ENCODE data around the gene SLC9A8. TPM values are rescaled to one million over a fixed set of nuclear protein-coding genes. Genes with fewer than 3 reads are reported as not detected.

The SLC9A8 gene
- total RNA-seq, 1 donor from 2014 or later: 4.1 TPM

DNA sequence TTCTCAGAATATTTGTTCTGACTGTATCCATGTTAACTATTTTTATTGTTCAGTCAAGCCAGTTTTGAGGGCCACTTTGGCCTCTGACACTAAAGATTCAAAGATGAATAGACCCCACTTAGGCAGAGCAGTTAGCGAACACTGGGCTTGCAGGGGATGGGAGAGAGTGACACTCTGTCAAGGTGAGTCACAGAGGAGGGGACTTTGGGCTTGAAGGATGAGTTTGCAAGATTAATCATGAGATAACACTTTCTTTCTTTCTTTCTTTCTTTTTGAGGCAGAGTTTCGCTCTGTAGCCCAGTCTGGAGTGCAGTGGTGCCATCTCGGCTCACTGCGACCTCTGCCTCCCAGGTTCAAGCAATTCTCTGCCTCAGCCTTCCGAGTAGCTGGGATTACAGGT lies 56.3 kb downstream of the SLC9A8 start:
- Histone ChIP-seq H3K27ac (no peak overlapping the region), H3K79me2 (ENCODE audit: low read depth) (no peaks in the 10 kb centered on the region), H3K9me3 (ENCODE audit: low read depth) (no peaks in the 10 kb centered on the region), H3K36me3 (no peaks in the 10 kb centered on the region), H3K9ac (no peak overlapping the region), H3F3A (ENCODE audit: low read depth) (peaks cover 4% of the 10 kb centered on the region), H3K4me2 (no peak overlapping the region), H2AFZ (replicated peaks) (no peak overlapping the region), H3K4me3 (no peak overlapping the region), H3K27me3 (no peaks in the 10 kb centered on the region), H3K4me1 (peaks cover 19% of the 10 kb centered on the region), H4K20me1 (ENCODE audit: low read depth) (peaks cover 8% of the 10 kb centered on the region)
- no peak for DNase-seq (ENCODE audit: low spot score)
- H3K4me1 Mint-ChIP-seq: peaks cover 14% of the 10 kb centered on the region
- H3K36me3 Mint-ChIP-seq: peaks cover 8% of the 10 kb centered on the region
- TF ChIP-seq, protein P1, sequence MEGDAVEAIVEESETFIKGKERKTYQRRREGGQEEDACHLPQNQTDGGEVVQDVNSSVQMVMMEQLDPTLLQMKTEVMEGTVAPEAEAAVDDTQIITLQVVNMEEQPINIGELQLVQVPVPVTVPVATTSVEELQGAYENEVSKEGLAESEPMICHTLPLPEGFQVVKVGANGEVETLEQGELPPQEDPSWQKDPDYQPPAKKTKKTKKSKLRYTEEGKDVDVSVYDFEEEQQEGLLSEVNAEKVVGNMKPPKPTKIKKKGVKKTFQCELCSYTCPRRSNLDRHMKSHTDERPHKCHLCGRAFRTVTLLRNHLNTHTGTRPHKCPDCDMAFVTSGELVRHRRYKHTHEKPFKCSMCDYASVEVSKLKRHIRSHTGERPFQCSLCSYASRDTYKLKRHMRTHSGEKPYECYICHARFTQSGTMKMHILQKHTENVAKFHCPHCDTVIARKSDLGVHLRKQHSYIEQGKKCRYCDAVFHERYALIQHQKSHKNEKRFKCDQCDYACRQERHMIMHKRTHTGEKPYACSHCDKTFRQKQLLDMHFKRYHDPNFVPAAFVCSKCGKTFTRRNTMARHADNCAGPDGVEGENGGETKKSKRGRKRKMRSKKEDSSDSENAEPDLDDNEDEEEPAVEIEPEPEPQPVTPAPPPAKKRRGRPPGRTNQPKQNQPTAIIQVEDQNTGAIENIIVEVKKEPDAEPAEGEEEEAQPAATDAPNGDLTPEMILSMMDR (IDR thresholded peaks at IDR 0.05): no peak
- TF ChIP-seq EZH2 (IDR thresholded peaks at IDR 0.05) (no peak), EZH2phosphoT487 (IDR thresholded peaks at IDR 0.05) (no peak)
- peaks cover 2% of the 10 kb centered on the region for H3K27me3 Mint-ChIP-seq (ENCODE audit: insufficient read depth, low read depth)
- no peaks in the 10 kb centered on the region for H3K9me3 Mint-ChIP-seq
- H3K27ac Mint-ChIP-seq: no peak overlapping the region
- no peak overlapping the region for H3K4me3 Mint-ChIP-seq

DNA sequence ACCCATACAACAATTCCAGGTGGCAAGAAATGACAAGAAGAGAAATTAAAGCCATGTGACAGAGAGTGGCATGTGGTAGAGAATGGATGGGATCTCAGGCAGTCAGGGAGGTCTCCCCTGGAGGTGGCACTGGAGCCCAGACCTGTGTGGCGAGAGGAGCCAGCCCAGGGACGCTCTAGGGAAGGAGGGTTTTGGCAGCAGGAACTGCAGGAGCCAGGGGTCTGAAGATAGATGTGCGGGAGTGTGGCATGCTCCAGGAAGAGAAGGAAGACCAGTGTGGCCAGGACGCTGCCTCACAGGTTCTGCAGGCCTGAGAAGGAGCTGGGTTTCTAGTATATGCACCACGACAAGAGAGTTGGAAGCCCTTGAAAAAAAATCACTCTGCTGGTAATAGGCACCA lies 57.6 kb downstream of the SLC9A8 start:
- H3F3A ChIP-seq (ENCODE audit: low read depth): peaks cover 4% of the 10 kb centered on the region
- Mint-ChIP-seq H3K4me1 (peaks cover 14% of the 10 kb centered on the region), H3K9me3 (no peaks in the 10 kb centered on the region), H3K36me3 (peaks cover 6% of the 10 kb centered on the region), H3K4me3 (no peak overlapping the region), H3K27me3 (ENCODE audit: insufficient read depth, low read depth) (peaks cover 3% of the 10 kb centered on the region), H3K27ac (no peak overlapping the region)
- no peak overlapping the region for H3K27ac ChIP-seq
- H3K4me3 ChIP-seq: no peak overlapping the region
- no peaks in the 10 kb centered on the region for H3K27me3 ChIP-seq
- H3K4me2 ChIP-seq: no peak overlapping the region
- peaks cover 8% of the 10 kb centered on the region for H4K20me1 ChIP-seq (ENCODE audit: low read depth)
- H2AFZ ChIP-seq (replicated peaks): no peak overlapping the region
- no peaks in the 10 kb centered on the region for H3K79me2 ChIP-seq (ENCODE audit: low read depth)
- TF ChIP-seq EZH2phosphoT487 (IDR thresholded peaks at IDR 0.05) (no peak), EZH2 (IDR thresholded peaks at IDR 0.05) (no peak)
- TF ChIP-seq, protein P1 (IDR thresholded peaks at IDR 0.05): no peak
- H3K4me1 ChIP-seq: peaks cover 19% of the 10 kb centered on the region
- no peak for DNase-seq (ENCODE audit: low spot score)
- H3K36me3 ChIP-seq: no peaks in the 10 kb centered on the region
- H3K9me3 ChIP-seq (ENCODE audit: low read depth): no peaks in the 10 kb centered on the region
- no peak overlapping the region for H3K9ac ChIP-seq

DNA sequence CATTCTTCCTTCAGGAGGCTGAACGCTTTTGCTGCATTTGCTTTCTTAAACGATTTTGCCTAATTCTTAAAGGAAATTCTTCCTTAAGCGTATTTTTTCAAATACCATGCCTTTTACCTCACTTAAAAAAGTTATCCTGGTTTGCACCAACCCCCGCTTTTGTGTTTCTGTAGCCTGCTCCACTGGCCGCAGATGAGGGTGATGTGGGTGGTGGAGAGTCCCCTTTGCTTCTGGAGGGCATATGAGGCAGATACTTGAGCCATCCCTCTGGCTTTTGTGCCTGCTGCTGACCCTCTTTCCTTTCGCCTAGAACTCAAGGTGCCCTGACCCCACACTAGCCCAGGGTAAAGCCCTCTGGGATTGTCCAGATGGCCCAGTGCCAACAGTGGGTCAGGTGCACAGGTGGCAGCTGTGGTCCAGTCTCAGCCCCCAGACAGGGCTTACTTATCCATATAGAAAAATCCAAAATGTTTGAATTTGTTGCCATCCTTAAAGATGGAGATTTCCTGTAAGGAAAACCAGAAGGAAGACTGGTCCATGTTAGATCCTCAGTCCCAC lies 58.8 kb downstream of the SLC9A8 start:
- Histone ChIP-seq H3K27ac (no peak overlapping the region), H3K9me3 (ENCODE audit: low read depth) (no peaks in the 10 kb centered on the region), H3K9ac (no peak overlapping the region), H3F3A (ENCODE audit: low read depth) (peaks cover 4% of the 10 kb centered on the region), H3K4me1 (peaks cover 19% of the 10 kb centered on the region), H4K20me1 (ENCODE audit: low read depth) (peaks cover 8% of the 10 kb centered on the region), H3K4me3 (no peak overlapping the region), H3K36me3 (no peaks in the 10 kb centered on the region), H3K79me2 (ENCODE audit: low read depth) (no peaks in the 10 kb centered on the region), H3K27me3 (no peaks in the 10 kb centered on the region), H2AFZ (replicated peaks) (no peak overlapping the region), H3K4me2 (no peak overlapping the region)
- no peak overlapping the region for H3K27ac Mint-ChIP-seq
- H3K4me1 Mint-ChIP-seq: peaks cover 14% of the 10 kb centered on the region
- H3K9me3 Mint-ChIP-seq: no peaks in the 10 kb centered on the region
- no peak overlapping the region for H3K4me3 Mint-ChIP-seq
- peaks cover 4% of the 10 kb centered on the region for H3K36me3 Mint-ChIP-seq
- DNase-seq (ENCODE audit: low spot score): no peak
- peaks cover 3% of the 10 kb centered on the region for H3K27me3 Mint-ChIP-seq (ENCODE audit: insufficient read depth, low read depth)
- no peak for TF ChIP-seq EZH2phosphoT487 (IDR thresholded peaks at IDR 0.05)

DNA sequence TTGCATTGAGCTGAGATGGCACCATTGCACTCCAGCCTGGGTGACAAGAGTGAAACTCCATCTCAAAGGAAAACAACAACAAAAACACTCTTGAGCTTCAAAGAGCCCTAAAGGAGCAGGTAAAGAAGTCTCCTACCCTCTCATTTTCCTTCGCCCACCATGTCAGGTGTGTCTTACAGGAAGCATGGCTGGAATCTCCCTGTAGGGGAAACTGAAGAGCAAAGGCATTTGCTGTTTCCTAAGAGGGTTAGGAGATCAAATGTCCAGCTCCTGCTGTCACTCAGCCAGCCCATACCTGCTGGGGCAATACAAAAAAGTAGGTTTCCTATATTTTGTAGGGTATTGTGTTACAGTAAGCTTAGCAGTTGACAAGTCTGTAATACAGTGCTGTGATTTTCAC lies 59.4 kb downstream of the SLC9A8 start:
- Mint-ChIP-seq H3K27me3 (ENCODE audit: insufficient read depth, low read depth) (peaks cover 3% of the 10 kb centered on the region), H3K27ac (no peak overlapping the region), H3K36me3 (peaks cover 4% of the 10 kb centered on the region), H3K4me1 (peaks cover 14% of the 10 kb centered on the region), H3K9me3 (no peaks in the 10 kb centered on the region), H3K4me3 (no peak overlapping the region)
- Histone ChIP-seq H3K9ac (no peak overlapping the region), H3K36me3 (no peaks in the 10 kb centered on the region), H3F3A (ENCODE audit: low read depth) (no peaks in the 10 kb centered on the region), H3K27me3 (no peaks in the 10 kb centered on the region), H4K20me1 (ENCODE audit: low read depth) (peaks cover 4% of the 10 kb centered on the region), H3K4me2 (no peak overlapping the region), H3K9me3 (ENCODE audit: low read depth) (no peaks in the 10 kb centered on the region), H2AFZ (replicated peaks) (no peak overlapping the region), H3K4me1 (peaks cover 16% of the 10 kb centered on the region), H3K27ac (no peak overlapping the region), H3K4me3 (no peak overlapping the region), H3K79me2 (ENCODE audit: low read depth) (no peaks in the 10 kb centered on the region)
- no peak for DNase-seq (ENCODE audit: low spot score)
- TF ChIP-seq, protein P1 (IDR thresholded peaks at IDR 0.05): no peak
- TF ChIP-seq EZH2 (IDR thresholded peaks at IDR 0.05) (no peak), EZH2phosphoT487 (IDR thresholded peaks at IDR 0.05) (no peak)
